SK-N-SH (cell line): ENCODE measurements around the gene CEP44. TPM values are rescaled to one million over a fixed set of nuclear protein-coding genes. Genes with fewer than 3 reads are reported as not detected.

ENCODE experiments used
- CTCF ChIA-PET: fragments of 300-600, 350-600 bp; formaldehyde crosslinking; extraction: SDS; loops from one replicate; lab custom pipeline; 2021; lab: Yijun Ruan, JAX
- POLR2A ChIA-PET: fragments of 350-600 bp; sonication (Branson Sonifier 250); formaldehyde crosslinking; extraction: SDS; loops from one replicate; lab custom pipeline; 2020; ENCODE audit warnings: antibody characterized with exemption, inconsistent platforms; lab: Yijun Ruan, JAX
- DNase-seq: peaks from one replicate; pipeline ENCODE4 v3.0.0; 2012
- H2AFZ ChIP-seq: fragments of 200-600 bp; sonication (generic); 2 replicates; pipeline ENCODE4 v1.8.1; 2016; ENCODE audit warnings: antibody characterized with exemption, mild to moderate bottlenecking, low read depth
- H3F3A ChIP-seq: fragments of 200-600 bp; sonication (generic); replicated peaks from 2 replicates; pipeline ENCODE3; 2016; ENCODE audit warnings: antibody characterized with exemption, mild to moderate bottlenecking; ENCODE audit not compliant: insufficient read depth
- H3K27ac ChIP-seq, 2 experiments: fragments of 200-500 bp in 1 of 2; fragments of 200-600 bp in 1 of 2; sonication (Bioruptor generic) in 1 of 2; sonication (generic), shearing (Covaris generic) in 1 of 2; 2 replicates each; pipeline versions ENCODE4 v1.5.1 to v1.6.1; 2014 to 2016; ENCODE audit warnings: low read depth in 2 of 2, inconsistent platforms in 1 of 2, low read length in 1 of 2, mild to moderate bottlenecking in 1 of 2, mixed read lengths in 1 of 2
- H3K27me3 ChIP-seq: fragments of 200-600 bp; sonication (generic), shearing (Covaris generic); 2 replicates; pipeline ENCODE4 v1.6.1; 2016; ENCODE audit warnings: mixed run types; ENCODE audit not compliant: insufficient read depth
- H3K36me3 ChIP-seq, 2 experiments: fragments of 200-500 bp in 1 of 2; fragments of 200-600 bp in 1 of 2; sonication (Bioruptor generic) in 1 of 2; sonication (generic) in 1 of 2; replicated peaks in 1 of 2; 2 replicates each; pipeline versions ENCODE3 to v1.5.1; 2014 to 2016; ENCODE audit warnings: low read length in 1 of 2, mild to moderate bottlenecking in 1 of 2; ENCODE audit not compliant: insufficient read depth in 2 of 2, control insufficient read depth in 1 of 2
- H3K4me1 ChIP-seq, 2 experiments: fragments of 200-500 bp in 1 of 2; fragments of 200-600 bp in 1 of 2; sonication (Bioruptor generic) in 1 of 2; sonication (generic), shearing (Covaris generic) in 1 of 2; 2 replicates each; pipeline versions ENCODE4 v1.5.1 to v1.6.1; 2014 to 2016; ENCODE audit warnings: low read depth in 1 of 2, low read length in 1 of 2, mixed run types in 1 of 2; ENCODE audit not compliant: insufficient read depth in 2 of 2, control insufficient read depth in 1 of 2
- H3K4me2 ChIP-seq: fragments of 200-600 bp; sonication (generic), shearing (Covaris generic); 2 replicates; pipeline ENCODE4 v1.6.1; 2017; ENCODE audit warnings: mixed run types
- H3K4me3 ChIP-seq, 2 experiments: fragments of 200-500 bp in 1 of 2; fragments of 200-600 bp in 1 of 2; sonication (Bioruptor generic) in 1 of 2; sonication (generic), shearing (Covaris generic) in 1 of 2; 2 replicates each; pipeline versions ENCODE4 v1.5.1 to v1.8.1; 2014 to 2016; ENCODE audit warnings: low read depth in 2 of 2, inconsistent platforms in 1 of 2, low read length in 1 of 2, mild to moderate bottlenecking in 1 of 2, mixed read lengths in 1 of 2, moderate library complexity in 1 of 2
- H3K79me2 ChIP-seq: fragments of 200-600 bp; sonication (generic); 2 replicates; pipeline ENCODE4 v1.8.1; 2017; ENCODE audit warnings: mild to moderate bottlenecking; ENCODE audit not compliant: insufficient read depth
- H3K9ac ChIP-seq: fragments of 200-600 bp; sonication (generic); 2 replicates; pipeline ENCODE4 v1.6.1; 2017; ENCODE audit warnings: mixed run types
- H3K9me2 ChIP-seq: fragments of 200-600 bp; sonication (generic); 2 replicates; pipeline ENCODE4 v1.6.1; 2017; ENCODE audit warnings: mixed run types
- H3K9me3 ChIP-seq: fragments of 200-600 bp; sonication (generic); 2 replicates; pipeline ENCODE4 v1.6.1; 2017; ENCODE audit warnings: mixed run types, mild to moderate bottlenecking, moderate library complexity
- H4K20me1 ChIP-seq: fragments of 200-600 bp; sonication (generic); 2 replicates; pipeline ENCODE4 v1.6.1; 2017; ENCODE audit warnings: mild to moderate bottlenecking, mixed run types; ENCODE audit not compliant: insufficient read depth
- CTCF ChIP-seq: fragments of 200-600 bp; sonication (generic); IDR thresholded peaks from 2 replicates; pipeline ENCODE4 v1.6.1; 2017; ENCODE audit warnings: antibody characterized with exemption, mild to moderate bottlenecking, moderate library complexity
- ELF1 ChIP-seq: IDR thresholded peaks from 2 replicates; pipeline ENCODE4 v1.4.0; 2012
- EP300 ChIP-seq, 2 experiments: IDR thresholded peaks; 2 replicates each; pipeline versions ENCODE4 v1.4.0 to v1.6.1; 2012; ENCODE audit warnings: borderline replicate concordance in 1 of 2, low read depth in 1 of 2, low read length in 1 of 2
- EZH2phosphoT487 ChIP-seq: fragments of 200-600 bp; sonication (generic); IDR thresholded peaks from 2 replicates; pipeline ENCODE4 v1.6.1; 2017; ENCODE audit warnings: low read depth, mixed run types, mild to moderate bottlenecking, antibody characterized with exemption, moderate library complexity, borderline replicate concordance
- FOSL2 ChIP-seq: IDR thresholded peaks from 2 replicates; pipeline ENCODE4 v1.4.0; 2012; ENCODE audit warnings: low read depth, mild to moderate bottlenecking, moderate library complexity, borderline replicate concordance
- GATA2 ChIP-seq: sonication (generic); formaldehyde crosslinking; IDR thresholded peaks from 2 replicates; pipeline ENCODE4 v1.5.0; 2020; ENCODE audit warnings: mild to moderate bottlenecking, missing genetic modification reagents
- JUND ChIP-seq: IDR thresholded peaks from 2 replicates; pipeline ENCODE4 v1.4.0; 2012
- MEF2A ChIP-seq: IDR thresholded peaks from 2 replicates; pipeline ENCODE4 v1.4.0; 2012; ENCODE audit warnings: low read depth, borderline replicate concordance
- MXI1 ChIP-seq: IDR thresholded peaks from 2 replicates; pipeline ENCODE4 v1.6.1; 2012; ENCODE audit warnings: mild to moderate bottlenecking, low read depth, low read length, improper control_type of control experiment
- REST ChIP-seq: IDR thresholded peaks from 2 replicates; pipeline ENCODE4 v1.6.1; 2012; ENCODE audit warnings: mild to moderate bottlenecking, low read depth, low read length, moderate library complexity
- RFX5 ChIP-seq: IDR thresholded peaks from 2 replicates; pipeline ENCODE4 v1.6.1; 2012; ENCODE audit warnings: mild to moderate bottlenecking, improper control_type of control experiment, low read length
- RXRA ChIP-seq: IDR thresholded peaks from 2 replicates; pipeline ENCODE4 v1.4.0; 2012; ENCODE audit warnings: low read depth, mild to moderate bottlenecking, borderline replicate concordance
- SIN3A ChIP-seq: IDR thresholded peaks from 2 replicates; pipeline ENCODE4 v1.6.1; 2012; ENCODE audit warnings: low read depth, mild to moderate bottlenecking, low read length, moderate library complexity, borderline replicate concordance
- TAF1 ChIP-seq: IDR thresholded peaks from 2 replicates; pipeline ENCODE4 v1.6.1; 2012; ENCODE audit warnings: low read depth, mild to moderate bottlenecking, low read length, moderate library complexity, borderline replicate concordance
- TEAD4 ChIP-seq: IDR thresholded peaks from 2 replicates; pipeline ENCODE4 v1.4.0; 2012; ENCODE audit warnings: mild to moderate bottlenecking, borderline replicate concordance; ENCODE audit not compliant: insufficient read depth
- WGBS: methylation state at CpG from one replicate; pipeline ENCODE4 v1.1.6; 2017; ENCODE audit warnings: low lambda C conversion rate; 5-methylcytosine and 5-hydroxymethylcytosine counted together
- polyA plus RNA-seq, 3 experiments: library from polyadenylated mRNA; depleted of rRNA; stranded (reverse); fragments of >200 nt; gene quantifications; 2 replicates each; pipeline ENCODE4 v1.2.3, GENCODE V29; 2012
- TF ChIP-seq, protein P1 (sequence below): IDR thresholded peaks from 2 replicates; pipeline ENCODE4 v1.4.0; 2012; ENCODE audit warnings: low read depth, borderline replicate concordance

The CEP44 gene
- polyA plus RNA-seq, 1 of the 3 experiments (the other 2 are of a cell fraction), result 3.8 TPM

DNA sequence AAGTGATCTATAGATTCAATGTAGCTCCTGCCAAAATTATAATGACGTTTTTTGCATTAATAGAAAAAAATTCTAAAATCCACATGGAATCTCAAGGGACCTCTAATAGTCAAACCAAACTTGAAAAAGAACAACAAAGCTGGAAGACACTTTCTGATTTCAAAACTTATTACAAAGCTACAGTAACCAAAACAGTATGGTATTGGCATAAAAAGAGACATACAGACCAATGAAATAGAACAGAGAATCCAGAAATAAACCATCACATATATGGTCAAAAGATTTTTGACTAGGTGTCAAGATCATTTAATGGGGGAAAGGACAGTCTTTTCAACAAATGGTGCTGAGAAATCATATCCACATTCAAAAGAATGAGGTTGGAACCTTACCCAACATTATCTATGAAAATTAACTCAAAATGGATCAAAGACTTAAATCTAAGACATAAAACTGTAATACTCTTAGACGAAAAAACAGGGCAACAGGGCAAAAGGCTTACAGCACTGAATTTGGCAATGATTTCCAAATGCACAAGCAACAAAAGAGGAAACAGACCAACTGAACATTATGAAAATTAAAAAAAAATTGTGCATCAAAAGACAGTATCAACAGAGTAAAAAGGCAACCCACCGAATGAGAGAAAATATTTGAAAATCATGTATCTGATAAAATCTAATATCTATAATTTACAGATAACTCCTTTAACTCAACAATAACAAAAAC is 4.1 kb upstream of the CEP44 start:
- no peak overlapping the region for H2AFZ ChIP-seq
- no peaks in the 10 kb centered on the region for H3K9me2 ChIP-seq
- TF ChIP-seq EZH2phosphoT487 (no peak), MEF2A (no peak), TAF1 (no peak), TEAD4 (no peak), SIN3A (no peak), MXI1 (no peak), ELF1 (no peak), REST (no peak), GATA2 (CRISPR knock-in tag) (no peak), EP300 (IDR thresholded peaks at IDR 0.05; ENCODE audit: borderline replicate concordance in 1 of 2, low read depth in 1 of 2, low read length in 1 of 2) (no peak), FOSL2 (no peak), CTCF (no peak), RFX5 (no peak), RXRA (no peak), JUND (no peak)
- TF ChIP-seq, protein P1, sequence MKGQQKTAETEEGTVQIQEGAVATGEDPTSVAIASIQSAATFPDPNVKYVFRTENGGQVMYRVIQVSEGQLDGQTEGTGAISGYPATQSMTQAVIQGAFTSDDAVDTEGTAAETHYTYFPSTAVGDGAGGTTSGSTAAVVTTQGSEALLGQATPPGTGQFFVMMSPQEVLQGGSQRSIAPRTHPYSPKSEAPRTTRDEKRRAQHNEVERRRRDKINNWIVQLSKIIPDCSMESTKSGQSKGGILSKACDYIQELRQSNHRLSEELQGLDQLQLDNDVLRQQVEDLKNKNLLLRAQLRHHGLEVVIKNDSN, result no peak
- H4K20me1 ChIP-seq, result no peaks in the 10 kb centered on the region
- no peak overlapping the region for H3K4me3 ChIP-seq
- WGBS, result 96% methylated on average over 3 of the region's 3 CpGs
- no peak overlapping the region for H3K27ac ChIP-seq
- peaks cover 3% of the 10 kb centered on the region for H3F3A ChIP-seq
- H3K9me3 ChIP-seq, result peaks cover 10% of the 10 kb centered on the region; the same call in 1 of the 2 replicates
- H3K9ac ChIP-seq, result no peak overlapping the region
- H3K4me2 ChIP-seq, result no peak overlapping the region
- ChIA-PET POLR2A (no interaction called here), CTCF (interaction anchor here (0.9 kb wide), 1 partner anchor 40 kb away, joined by 4 read pairs; no protein-coding TSS in a partner anchor)
- H3K36me3 ChIP-seq, result peaks cover 2 to 18% of the 10 kb centered on the region in 2 experiments
- DNase-seq, result no peak
- H3K4me1 ChIP-seq, result peaks cover 0 to 5% of the 10 kb centered on the region in 2 experiments; a peak in 2 of 4 replicates
- peaks cover 89% of the 10 kb centered on the region for H3K79me2 ChIP-seq
- no peaks in the 10 kb centered on the region for H3K27me3 ChIP-seq
